Peyer's patch (tissue), 4 donors: ENCODE data around the gene ORC5. TPM values are rescaled to one million over a fixed set of nuclear protein-coding genes. Genes with fewer than 3 reads are reported as not detected.

Experiments
- DNase-seq, 3 donors: peaks; one replicate each; pipeline ENCODE4 v3.0.0-alpha.2; 2017 to 2019
- H3K27ac ChIP-seq, 4 donors: fragments of 200-600 bp; sonication (generic); one replicate each; pipeline ENCODE4 v1.5.1; 2016 to 2019
- H3K27me3 ChIP-seq, 2 donors: fragments of 200-600 bp; sonication (generic); one replicate each; pipeline ENCODE4 v1.5.1; 2019
- H3K36me3 ChIP-seq, 3 donors: fragments of 200-600 bp; sonication (generic); one replicate each; pipeline ENCODE4 v1.5.1; 2016 to 2019
- H3K4me1 ChIP-seq, 4 donors: fragments of 200-600 bp; sonication (generic); one replicate each; pipeline ENCODE4 v1.5.1; 2016 to 2019
- H3K4me3 ChIP-seq, 4 donors: fragments of 200-600 bp; sonication (generic); 1 replicate in 3 of 4; 2 replicates in 1 of 4; pipeline ENCODE4 v1.5.1; 2016 to 2019; ENCODE audit warnings: mild to moderate bottlenecking in 1 of 4
- H3K9me3 ChIP-seq, 4 donors: fragments of 200-600 bp; sonication (generic); one replicate each; pipeline ENCODE4 v1.5.1; 2016 to 2019; ENCODE audit warnings: mild to moderate bottlenecking in 1 of 4
- POLR2A ChIP-seq, 2 donors: fragments of 450-650 bp; IDR thresholded peaks; one replicate each; pipeline ENCODE4 v1.5.1; 2017; ENCODE audit warnings: antibody characterized with exemption in 2 of 2, mild to moderate bottlenecking in 2 of 2, moderate library complexity in 2 of 2
- total RNA-seq, 4 donors: library from RNA; depleted of rRNA; stranded (reverse); fragments of >200 nt; gene quantifications; one replicate each; pipeline ENCODE4 v1.1.0, GENCODE V29; 2016
- TF ChIP-seq, protein P1 (sequence below), 6 experiments: fragments of 450-650 bp in 4 of 6; fragments of 200-600 bp in 2 of 6; sonication (generic) in 1 of 6; IDR thresholded peaks; one replicate each; pipeline ENCODE4 v1.5.1; 2017 to 2019; ENCODE audit warnings: antibody characterized with exemption in 6 of 6, mild to moderate bottlenecking in 3 of 6, moderate library complexity in 1 of 6

The ORC5 gene
- total RNA-seq, 4 donors from 2014 or later, result 10.7 to 41.2 (median 18.0) TPM

DNA sequence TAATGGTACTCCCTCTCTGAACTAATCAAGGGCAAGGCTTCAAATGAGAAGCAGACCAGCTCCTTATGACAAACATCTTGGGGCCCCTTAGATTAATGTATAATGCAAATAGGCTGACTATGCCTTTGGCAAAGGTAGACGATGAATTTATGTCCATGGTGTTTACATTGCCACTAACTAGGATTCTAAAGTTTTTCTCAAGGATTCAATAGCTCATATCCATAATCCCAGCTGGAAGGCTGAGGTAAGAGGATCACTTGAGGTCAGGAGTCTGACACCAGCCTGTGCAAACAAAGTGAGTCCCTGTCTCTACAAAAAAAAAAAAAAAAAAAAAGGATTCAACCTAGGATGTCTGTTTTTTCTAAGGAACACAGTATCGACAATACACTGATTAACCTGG, 96.5 kb downstream of the ORC5 start:
- Histone ChIP-seq H3K9me3 (no peaks in the 10 kb centered on the region), H3K4me1 (no peaks in the 10 kb centered on the region), H3K27me3 (no peaks in the 10 kb centered on the region), H3K4me3 (no peak overlapping the region), H3K27ac (no peak overlapping the region), H3K36me3 (no peaks in the 10 kb centered on the region)
- TF ChIP-seq, protein P1, sequence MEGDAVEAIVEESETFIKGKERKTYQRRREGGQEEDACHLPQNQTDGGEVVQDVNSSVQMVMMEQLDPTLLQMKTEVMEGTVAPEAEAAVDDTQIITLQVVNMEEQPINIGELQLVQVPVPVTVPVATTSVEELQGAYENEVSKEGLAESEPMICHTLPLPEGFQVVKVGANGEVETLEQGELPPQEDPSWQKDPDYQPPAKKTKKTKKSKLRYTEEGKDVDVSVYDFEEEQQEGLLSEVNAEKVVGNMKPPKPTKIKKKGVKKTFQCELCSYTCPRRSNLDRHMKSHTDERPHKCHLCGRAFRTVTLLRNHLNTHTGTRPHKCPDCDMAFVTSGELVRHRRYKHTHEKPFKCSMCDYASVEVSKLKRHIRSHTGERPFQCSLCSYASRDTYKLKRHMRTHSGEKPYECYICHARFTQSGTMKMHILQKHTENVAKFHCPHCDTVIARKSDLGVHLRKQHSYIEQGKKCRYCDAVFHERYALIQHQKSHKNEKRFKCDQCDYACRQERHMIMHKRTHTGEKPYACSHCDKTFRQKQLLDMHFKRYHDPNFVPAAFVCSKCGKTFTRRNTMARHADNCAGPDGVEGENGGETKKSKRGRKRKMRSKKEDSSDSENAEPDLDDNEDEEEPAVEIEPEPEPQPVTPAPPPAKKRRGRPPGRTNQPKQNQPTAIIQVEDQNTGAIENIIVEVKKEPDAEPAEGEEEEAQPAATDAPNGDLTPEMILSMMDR (IDR thresholded peaks at IDR 0.05), result no peak
- no peak for TF ChIP-seq POLR2A (IDR thresholded peaks at IDR 0.05)
- no peak for DNase-seq

DNA sequence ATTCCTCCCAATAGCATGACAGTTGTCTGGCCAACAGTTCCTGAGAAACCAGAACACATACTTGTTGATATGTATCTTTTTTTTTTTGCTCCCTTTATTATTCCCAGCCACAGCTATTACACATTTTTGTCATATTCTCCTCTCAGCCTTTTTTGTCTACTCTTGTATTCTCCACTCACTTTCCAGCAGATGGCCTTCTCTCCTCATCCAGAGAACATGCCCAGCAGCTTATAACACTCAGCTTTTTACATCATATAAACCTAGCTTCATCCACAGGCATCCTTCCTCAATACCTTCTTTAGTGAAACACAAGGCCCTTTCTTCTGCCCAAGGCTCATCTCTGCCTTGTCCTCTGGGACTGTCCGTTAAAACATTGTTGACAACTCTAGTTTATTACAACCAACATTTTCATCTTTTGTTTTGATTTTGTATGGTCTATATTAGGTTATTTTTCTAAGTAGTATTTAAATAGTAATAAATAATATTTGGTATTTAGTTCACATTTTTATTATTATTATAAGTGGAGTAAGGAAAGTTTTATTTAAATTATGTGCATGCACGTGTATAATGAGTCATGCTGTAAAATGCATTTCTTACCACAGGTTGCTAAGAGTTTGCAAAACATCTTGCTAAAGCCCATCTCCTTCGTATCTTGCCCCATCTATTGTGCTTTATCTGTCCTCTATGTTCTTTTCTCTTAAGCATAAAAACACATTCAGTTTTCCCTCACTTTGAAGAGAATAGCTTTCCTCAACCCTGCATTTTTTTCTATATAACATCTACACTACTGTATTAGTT, 101.5 kb downstream of the ORC5 start:
- DNase-seq, result no peak
- no peak for TF ChIP-seq POLR2A (IDR thresholded peaks at IDR 0.05)
- TF ChIP-seq, protein P1 (IDR thresholded peaks at IDR 0.05), result no peak
- Histone ChIP-seq H3K27me3 (no peaks in the 10 kb centered on the region), H3K4me1 (no peaks in the 10 kb centered on the region), H3K9me3 (no peaks in the 10 kb centered on the region), H3K27ac (no peak overlapping the region), H3K4me3 (no peak overlapping the region), H3K36me3 (no peaks in the 10 kb centered on the region)

DNA sequence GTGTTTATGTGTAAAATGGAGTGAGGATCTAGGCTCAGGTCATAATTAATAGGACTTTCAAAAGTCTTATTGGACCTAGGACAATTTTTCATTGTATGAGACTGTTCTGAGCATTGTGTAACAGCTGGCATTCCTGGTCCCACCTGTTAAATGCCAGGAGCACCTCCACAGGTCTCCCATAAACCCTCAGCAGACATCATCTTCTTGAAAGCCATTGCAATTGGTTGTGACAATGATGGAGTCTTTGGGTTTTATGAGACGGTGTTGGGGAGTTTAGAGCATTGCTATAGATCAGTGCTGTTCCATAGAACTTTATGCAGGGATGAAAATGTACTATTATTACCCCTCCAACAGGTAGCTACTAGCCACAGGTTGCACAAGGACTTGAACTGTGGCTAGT, 108.9 kb downstream of the ORC5 start:
- TF ChIP-seq, protein P1 (IDR thresholded peaks at IDR 0.05), result no peak
- TF ChIP-seq POLR2A (IDR thresholded peaks at IDR 0.05), result no peak
- H3K36me3 ChIP-seq, result no peaks in the 10 kb centered on the region
- H3K27ac ChIP-seq, result no peak overlapping the region
- H3K4me3 ChIP-seq, result no peak overlapping the region
- no peaks in the 10 kb centered on the region for H3K27me3 ChIP-seq
- H3K9me3 ChIP-seq, result no peaks in the 10 kb centered on the region
- H3K4me1 ChIP-seq, result no peaks in the 10 kb centered on the region
- no peak for DNase-seq

DNA sequence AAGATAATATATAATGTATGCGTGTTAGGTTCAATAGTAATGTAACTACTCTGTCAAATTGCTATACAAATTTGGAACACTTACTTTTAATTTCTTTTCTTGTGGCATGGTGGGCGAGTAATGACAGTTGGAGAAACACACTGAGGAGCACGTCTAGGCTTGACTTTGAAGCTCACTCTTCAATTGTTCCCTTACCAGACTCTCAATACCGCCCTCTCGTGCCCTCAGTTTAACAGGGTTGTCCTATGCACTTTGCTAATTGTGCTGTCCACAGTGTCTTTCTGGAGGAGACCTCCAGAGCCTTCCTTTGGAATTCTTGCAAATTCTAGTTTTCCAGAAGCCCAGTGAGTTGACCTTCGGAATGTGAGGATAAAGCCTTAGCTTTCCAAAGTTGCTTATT, 111.1 kb downstream of the ORC5 start:
- H3K27ac ChIP-seq, result no peak overlapping the region
- DNase-seq, result no peak
- H3K4me3 ChIP-seq, result no peak overlapping the region
- H3K27me3 ChIP-seq, result no peaks in the 10 kb centered on the region
- no peaks in the 10 kb centered on the region for H3K9me3 ChIP-seq
- TF ChIP-seq POLR2A (IDR thresholded peaks at IDR 0.05), result no peak
- TF ChIP-seq, protein P1 (IDR thresholded peaks at IDR 0.05), result no peak
- H3K36me3 ChIP-seq, result no peaks in the 10 kb centered on the region
- H3K4me1 ChIP-seq, result no peaks in the 10 kb centered on the region

DNA sequence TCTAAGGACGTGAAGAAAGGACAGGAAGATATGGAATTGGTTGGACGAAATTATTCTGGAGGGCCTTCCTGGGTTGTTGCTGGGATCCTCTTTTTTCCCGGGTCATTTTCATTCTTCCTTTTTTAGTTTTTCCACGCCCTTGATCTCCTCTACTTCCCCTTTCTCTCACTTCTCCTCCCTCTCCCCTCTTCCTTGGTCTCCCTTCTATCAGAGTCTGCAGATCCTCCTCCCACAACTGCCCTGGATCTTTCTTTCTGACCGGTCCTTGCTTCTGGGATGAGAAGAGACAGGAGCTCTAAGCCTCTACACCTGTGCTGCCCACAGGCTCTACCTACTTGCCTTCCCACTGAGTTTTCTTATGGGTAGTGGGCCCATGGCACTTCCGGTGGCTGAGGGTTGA, 114.7 kb downstream of the ORC5 start:
- TF ChIP-seq POLR2A (IDR thresholded peaks at IDR 0.05), result no peak
- TF ChIP-seq, protein P1 (IDR thresholded peaks at IDR 0.05), result no peak
- no peak for DNase-seq
- Histone ChIP-seq H3K9me3 (no peaks in the 10 kb centered on the region), H3K4me3 (no peak overlapping the region), H3K27me3 (no peaks in the 10 kb centered on the region), H3K36me3 (no peaks in the 10 kb centered on the region), H3K4me1 (no peaks in the 10 kb centered on the region), H3K27ac (no peak overlapping the region)
